Chondrocyte (in vitro differentiated cells): ENCODE data around the gene NAT10. TPM values are rescaled to one million over a fixed set of nuclear protein-coding genes. Genes with fewer than 3 reads are reported as not detected.

Experiments used
- DNase-seq: peaks from one replicate; pipeline ENCODE4 v3.0.0; 2021; ENCODE audit warnings: mixed read lengths, low spot score
- H3K27ac Mint-ChIP-seq: one replicate; pipeline ENCODE4 v1.8.0; 2021; ENCODE audit warnings: mild to moderate bottlenecking, moderate library complexity, mixed read lengths; ENCODE audit not compliant: unreplicated experiment
- H3K27me3 Mint-ChIP-seq: 2 replicates; pipeline ENCODE4 v1.8.0; 2021; ENCODE audit warnings: low read depth, mixed read lengths
- H3K36me3 Mint-ChIP-seq: 2 replicates; pipeline ENCODE4 v1.8.0; 2021; ENCODE audit warnings: low read depth, mixed read lengths
- H3K4me1 Mint-ChIP-seq: 2 replicates; pipeline ENCODE4 v1.8.0; 2021; ENCODE audit warnings: low read depth, mild to moderate bottlenecking, mixed read lengths
- H3K4me3 Mint-ChIP-seq: one replicate; pipeline ENCODE4 v1.8.0; 2021; ENCODE audit warnings: mild to moderate bottlenecking, moderate library complexity, mixed read lengths; ENCODE audit not compliant: unreplicated experiment
- H3K9me3 Mint-ChIP-seq: 2 replicates; pipeline ENCODE4 v1.8.0; 2021; ENCODE audit warnings: low read depth, mixed read lengths
- CTCF ChIP-seq: fragments of 200-600 bp; sonication (generic); IDR thresholded peaks from 2 replicates; pipeline ENCODE4 v1.5.0; 2021; ENCODE audit warnings: antibody characterized with exemption, mild to moderate bottlenecking, moderate library complexity
- total RNA-seq: library from RNA; stranded (reverse); gene quantifications from 3 replicates; pipeline ENCODE4 v1.2.1, GENCODE V29; 2021

Gene NAT10
- total RNA-seq, 1 donor from 2014 or later, result 25.8 TPM

GRCh38 chr11:34151916-34152845, 46.8 kb downstream of the NAT10 start:
- peaks cover 7% of the 10 kb centered on the region for H3K36me3 Mint-ChIP-seq
- DNase-seq, result no peak
- H3K9me3 Mint-ChIP-seq, result no peaks in the 10 kb centered on the region
- no peak overlapping the region for H3K27ac Mint-ChIP-seq
- H3K4me3 Mint-ChIP-seq, result no peak overlapping the region
- peaks cover 5% of the 10 kb centered on the region for H3K4me1 Mint-ChIP-seq
- no peaks in the 10 kb centered on the region for H3K27me3 Mint-ChIP-seq
- no peak for TF ChIP-seq CTCF

- H3K36me3 Mint-ChIP-seq, result peaks cover 6% of the 10 kb centered on the region
- DNase-seq, result no peak
- TF ChIP-seq CTCF, result no peak
- peak overlapping the region; percentile 41 for H3K27ac Mint-ChIP-seq
- no peaks in the 10 kb centered on the region for H3K9me3 Mint-ChIP-seq
- no peak overlapping the region for H3K4me3 Mint-ChIP-seq
- H3K4me1 Mint-ChIP-seq, result peaks cover 5% of the 10 kb centered on the region
- H3K27me3 Mint-ChIP-seq, result no peaks in the 10 kb centered on the region
These were observed 48.8 kb downstream of the NAT10 start for GRCh38 chr11:34154059-34154875.

- H3K36me3 Mint-ChIP-seq, result peaks cover 6% of the 10 kb centered on the region
- peaks cover 5% of the 10 kb centered on the region for H3K4me1 Mint-ChIP-seq
- peak overlapping the region; percentile 36 for H3K27ac Mint-ChIP-seq
- no peak for DNase-seq
- TF ChIP-seq CTCF, result no peak
- H3K9me3 Mint-ChIP-seq, result no peaks in the 10 kb centered on the region
- no peaks in the 10 kb centered on the region for H3K27me3 Mint-ChIP-seq
- H3K4me3 Mint-ChIP-seq, result no peak overlapping the region
These were observed 49.8 kb downstream of the NAT10 start for GRCh38 chr11:34155057-34155756.

GRCh38 chr11:34155757-34156062, 50.3 kb downstream of the NAT10 start:
- Mint-ChIP-seq H3K36me3 (peaks cover 6% of the 10 kb centered on the region), H3K9me3 (no peaks in the 10 kb centered on the region), H3K4me3 (no peak overlapping the region), H3K27me3 (no peaks in the 10 kb centered on the region), H3K27ac (peak overlapping the region; percentile 36), H3K4me1 (peaks cover 5% of the 10 kb centered on the region)
- TF ChIP-seq CTCF, result no peak
- DNase-seq, result no peak

GRCh38 chr11:34157163-34157562, 51.7 kb downstream of the NAT10 start:
- no peak for TF ChIP-seq CTCF
- Mint-ChIP-seq H3K27me3 (no peaks in the 10 kb centered on the region), H3K9me3 (no peaks in the 10 kb centered on the region), H3K4me1 (peaks cover 5% of the 10 kb centered on the region), H3K4me3 (no peak overlapping the region), H3K36me3 (peaks cover 6% of the 10 kb centered on the region), H3K27ac (no peak overlapping the region)
- no peak for DNase-seq
